Gastrocnemius medialis (tissue), 4 donors: ENCODE results near the gene ZNF414.

Experiments
- POLR2A ChIP-seq, 2 donors: fragments of 450-650 bp; IDR thresholded peaks; one replicate each; pipeline ENCODE4 v1.6.1; 2017; ENCODE audit warnings: antibody characterized with exemption in 2 of 2, mild to moderate bottlenecking in 2 of 2, moderate library complexity in 2 of 2
- TF ChIP-seq, protein P1 (sequence below), 5 experiments: fragments of 450-650 bp in 3 of 5; fragments of 200-600 bp in 2 of 5; sonication (generic) in 2 of 5; IDR thresholded peaks in 4 of 5; conservative IDR thresholded peaks in 1 of 5; 1 replicate in 4 of 5; 2 replicates in 1 of 5; pipeline ENCODE4 v1.5.1; 2016 to 2019; ENCODE audit warnings: antibody characterized with exemption in 5 of 5, mild to moderate bottlenecking in 3 of 5, moderate library complexity in 3 of 5

DNA sequence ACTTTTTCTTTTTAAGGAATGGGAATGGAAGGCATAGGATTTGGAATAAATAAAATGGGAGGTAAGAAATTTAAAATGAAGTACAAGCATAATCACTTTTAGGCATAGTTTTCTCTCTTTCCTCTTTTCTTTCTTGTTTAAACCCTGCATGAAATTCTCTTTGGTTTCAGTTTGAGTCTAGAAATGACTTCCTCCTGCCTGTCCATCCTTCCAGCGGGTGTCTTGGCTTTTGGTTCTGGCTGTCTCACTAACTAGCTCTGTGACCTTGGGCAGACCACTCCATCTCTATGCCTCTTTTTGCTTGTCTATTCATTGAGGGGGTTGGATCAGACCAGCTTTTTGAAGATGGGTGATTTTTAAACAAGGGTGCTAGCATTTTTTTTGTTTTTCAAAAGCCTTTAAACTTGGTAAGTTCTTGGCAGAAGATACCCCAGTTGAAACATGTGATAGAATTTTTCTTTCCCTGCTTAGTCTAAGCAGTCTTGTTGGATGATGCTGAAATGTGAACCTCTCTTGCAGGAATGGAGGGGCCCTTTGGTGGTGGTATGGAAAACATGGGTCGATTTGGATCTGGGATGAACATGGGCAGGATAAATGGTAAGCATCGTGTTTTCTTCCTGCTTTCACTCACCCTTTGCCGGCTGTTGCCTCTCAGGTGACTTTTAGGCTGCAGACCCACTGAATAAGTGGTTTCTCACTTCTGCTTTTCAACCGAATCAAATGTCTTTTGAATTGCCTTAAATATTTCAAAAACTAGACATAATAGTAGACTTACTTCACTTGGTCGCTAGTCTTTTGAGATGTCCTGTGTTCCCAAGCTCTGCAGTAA lies 40.1 kb downstream of the ZNF414 start:
- TF ChIP-seq, protein P1, sequence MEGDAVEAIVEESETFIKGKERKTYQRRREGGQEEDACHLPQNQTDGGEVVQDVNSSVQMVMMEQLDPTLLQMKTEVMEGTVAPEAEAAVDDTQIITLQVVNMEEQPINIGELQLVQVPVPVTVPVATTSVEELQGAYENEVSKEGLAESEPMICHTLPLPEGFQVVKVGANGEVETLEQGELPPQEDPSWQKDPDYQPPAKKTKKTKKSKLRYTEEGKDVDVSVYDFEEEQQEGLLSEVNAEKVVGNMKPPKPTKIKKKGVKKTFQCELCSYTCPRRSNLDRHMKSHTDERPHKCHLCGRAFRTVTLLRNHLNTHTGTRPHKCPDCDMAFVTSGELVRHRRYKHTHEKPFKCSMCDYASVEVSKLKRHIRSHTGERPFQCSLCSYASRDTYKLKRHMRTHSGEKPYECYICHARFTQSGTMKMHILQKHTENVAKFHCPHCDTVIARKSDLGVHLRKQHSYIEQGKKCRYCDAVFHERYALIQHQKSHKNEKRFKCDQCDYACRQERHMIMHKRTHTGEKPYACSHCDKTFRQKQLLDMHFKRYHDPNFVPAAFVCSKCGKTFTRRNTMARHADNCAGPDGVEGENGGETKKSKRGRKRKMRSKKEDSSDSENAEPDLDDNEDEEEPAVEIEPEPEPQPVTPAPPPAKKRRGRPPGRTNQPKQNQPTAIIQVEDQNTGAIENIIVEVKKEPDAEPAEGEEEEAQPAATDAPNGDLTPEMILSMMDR (IDR thresholded peaks at IDR 0.05 in 4 of 5, conservative IDR thresholded peaks at IDR 0.05 in 1 of 5): no peak
- TF ChIP-seq POLR2A (IDR thresholded peaks at IDR 0.05): no peak
